Left ventricle myocardium inferior (tissue), 1 donor: ENCODE data around the gene TGFBR3. TPM values are rescaled to one million over a fixed set of nuclear protein-coding genes. Genes with fewer than 3 reads are reported as not detected.

ENCODE experiments used
- DNase-seq: peaks from one replicate; pipeline ENCODE4 v3.0.0-alpha.2; 2020
- H3K27ac ChIP-seq: fragments of 200-600 bp; replicated peaks from 2 replicates; pipeline ENCODE4 v1.8.0; 2021
- H3K27me3 ChIP-seq: fragments of 200-600 bp; 2 replicates; pipeline ENCODE4 v1.8.0; 2021; ENCODE audit warnings: low read depth
- H3K36me3 ChIP-seq: fragments of 200-600 bp; 2 replicates; pipeline ENCODE4 v1.8.0; 2021
- H3K4me1 ChIP-seq: fragments of 200-600 bp; 2 replicates; pipeline ENCODE4 v1.8.0; 2021
- H3K4me3 ChIP-seq: fragments of 200-600 bp; 2 replicates; pipeline ENCODE4 v1.8.0; 2021; ENCODE audit warnings: mild to moderate bottlenecking, moderate library complexity
- H3K9me3 ChIP-seq: fragments of 200-600 bp; replicated peaks from 2 replicates; pipeline ENCODE4 v1.8.0; 2021
- intact Hi-C: fragments of 100-400 bp; cut with micrococcal nuclease; formaldehyde crosslinking; loops from one replicate; pipeline ENCODE4 v1.11.0; 2022
- total RNA-seq: library from RNA; stranded (reverse); fragmentation: NEBNext Ultra II Directional; extraction: Animal tissue kit (Norgen Biotek cat#: 25700); gene quantifications from one replicate; pipeline ENCODE4 v1.2.1, GENCODE V29; 2021
- TF ChIP-seq, protein P1 (sequence below): fragments of 200-600 bp; IDR thresholded peaks from 2 replicates; pipeline ENCODE4 v1.8.0; 2021; ENCODE audit warnings: antibody characterized with exemption, mild to moderate bottlenecking, borderline replicate concordance
- donor health status: DM: no; HTN: yes; CAD: no; lungs with severe emphysema.

The TGFBR3 gene
- total RNA-seq, 1 donor from 2014 or later, result 24.6 TPM

DNA sequence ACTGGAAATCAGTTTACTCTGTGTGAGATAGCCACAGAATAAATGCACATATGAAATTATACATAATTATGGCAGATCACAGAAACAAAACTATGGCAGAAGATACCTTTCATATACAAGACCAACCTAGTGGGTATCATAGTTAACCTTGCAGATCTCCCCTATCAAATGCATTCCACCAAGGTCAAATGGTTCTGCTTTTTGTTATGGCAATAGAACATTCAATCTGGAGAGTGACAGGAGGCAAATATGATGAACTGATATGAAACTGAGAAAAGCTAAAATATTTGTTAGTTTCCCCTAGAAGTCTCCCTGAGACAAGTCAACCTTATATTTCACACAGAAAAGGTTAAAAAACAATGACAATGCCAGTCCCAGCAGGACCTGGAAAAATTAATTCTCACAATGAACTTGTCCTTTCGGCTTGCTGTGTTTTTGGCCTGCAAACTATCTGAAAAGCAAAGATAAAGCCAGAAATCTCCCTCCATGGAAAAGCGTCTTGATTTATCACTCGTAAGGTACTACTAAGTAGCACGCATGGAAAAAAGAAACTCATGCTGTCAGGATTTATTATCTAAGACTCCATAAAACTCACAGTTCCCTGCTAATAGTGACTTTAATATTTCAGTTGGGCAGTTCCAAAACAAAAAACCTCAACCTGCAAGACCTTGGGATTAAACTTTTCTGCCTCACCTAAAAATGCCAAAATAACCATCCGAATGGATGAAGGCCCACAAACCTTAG is 174.3 kb downstream of the TGFBR3 start:
- Histone ChIP-seq H3K4me3 (no peak overlapping the region), H3K9me3 (no peaks in the 10 kb centered on the region), H3K27ac (peak overlapping the region; percentile 83), H3K4me1 (peaks cover 65% of the 10 kb centered on the region), H3K36me3 (peaks cover 65% of the 10 kb centered on the region), H3K27me3 (no peaks in the 10 kb centered on the region)
- TF ChIP-seq, protein P1, sequence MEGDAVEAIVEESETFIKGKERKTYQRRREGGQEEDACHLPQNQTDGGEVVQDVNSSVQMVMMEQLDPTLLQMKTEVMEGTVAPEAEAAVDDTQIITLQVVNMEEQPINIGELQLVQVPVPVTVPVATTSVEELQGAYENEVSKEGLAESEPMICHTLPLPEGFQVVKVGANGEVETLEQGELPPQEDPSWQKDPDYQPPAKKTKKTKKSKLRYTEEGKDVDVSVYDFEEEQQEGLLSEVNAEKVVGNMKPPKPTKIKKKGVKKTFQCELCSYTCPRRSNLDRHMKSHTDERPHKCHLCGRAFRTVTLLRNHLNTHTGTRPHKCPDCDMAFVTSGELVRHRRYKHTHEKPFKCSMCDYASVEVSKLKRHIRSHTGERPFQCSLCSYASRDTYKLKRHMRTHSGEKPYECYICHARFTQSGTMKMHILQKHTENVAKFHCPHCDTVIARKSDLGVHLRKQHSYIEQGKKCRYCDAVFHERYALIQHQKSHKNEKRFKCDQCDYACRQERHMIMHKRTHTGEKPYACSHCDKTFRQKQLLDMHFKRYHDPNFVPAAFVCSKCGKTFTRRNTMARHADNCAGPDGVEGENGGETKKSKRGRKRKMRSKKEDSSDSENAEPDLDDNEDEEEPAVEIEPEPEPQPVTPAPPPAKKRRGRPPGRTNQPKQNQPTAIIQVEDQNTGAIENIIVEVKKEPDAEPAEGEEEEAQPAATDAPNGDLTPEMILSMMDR, result no peak
- no peak for DNase-seq
- intact Hi-C loops, result no loop called here

DNA sequence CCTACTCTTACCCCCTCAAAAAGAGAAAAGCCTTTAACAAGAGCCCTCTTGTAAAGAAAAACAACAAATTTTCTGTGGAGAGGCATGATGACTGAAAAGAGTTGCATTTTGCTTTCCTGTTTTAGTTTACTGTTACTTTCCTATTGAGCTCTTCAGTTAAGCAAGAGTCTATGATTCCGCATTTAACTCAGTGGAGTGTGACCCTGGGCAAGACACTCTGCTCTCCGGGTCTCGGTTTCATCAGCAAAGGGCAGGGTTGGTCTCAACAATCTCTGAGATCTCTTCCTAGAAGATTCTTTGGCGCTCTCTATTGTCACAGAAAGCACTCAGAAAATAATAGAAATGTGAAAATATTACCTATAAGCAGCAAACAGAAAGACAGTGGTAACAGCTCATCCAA is 175.7 kb downstream of the TGFBR3 start:
- TF ChIP-seq, protein P1, result no peak
- H3K4me3 ChIP-seq, result no peak overlapping the region
- intact Hi-C loops, result no loop called here

DNA sequence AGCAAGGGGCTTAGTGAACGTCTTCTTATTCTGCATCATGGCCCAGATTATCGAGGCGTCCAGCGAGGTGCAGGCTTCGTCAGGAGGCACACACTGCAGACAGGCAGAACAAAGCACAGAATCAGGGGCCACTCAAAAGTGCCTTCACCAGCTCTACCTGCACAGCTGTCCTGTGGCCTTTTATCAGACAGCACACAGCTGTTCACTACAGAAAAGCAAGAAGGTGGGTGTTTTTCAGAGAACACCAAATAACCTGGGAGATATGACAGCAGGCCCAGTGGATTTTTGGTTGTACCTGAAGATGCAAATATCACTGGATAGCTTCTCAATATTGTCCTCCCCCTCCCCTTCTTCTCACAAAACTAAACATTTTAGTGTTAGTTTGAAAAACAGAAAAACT is 177.3 kb downstream of the TGFBR3 start:
- Histone ChIP-seq H3K36me3 (peaks cover 46% of the 10 kb centered on the region), H3K9me3 (no peaks in the 10 kb centered on the region), H3K27ac (peak overlapping the region; percentile 83), H3K4me3 (no peak overlapping the region), H3K4me1 (peaks cover 85% of the 10 kb centered on the region), H3K27me3 (no peaks in the 10 kb centered on the region)
- TF ChIP-seq, protein P1, result no peak
- intact Hi-C loops, result no loop called here
- DNase-seq, result no peak

More for the DNA sequence above, 175.7 kb downstream of the TGFBR3 start:
- Histone ChIP-seq H3K27me3 (no peaks in the 10 kb centered on the region), H3K36me3 (peaks cover 55% of the 10 kb centered on the region), H3K4me1 (peaks cover 78% of the 10 kb centered on the region), H3K9me3 (no peaks in the 10 kb centered on the region), H3K27ac (peak overlapping the region; percentile 83)
- DNase-seq, result no peak

DNA sequence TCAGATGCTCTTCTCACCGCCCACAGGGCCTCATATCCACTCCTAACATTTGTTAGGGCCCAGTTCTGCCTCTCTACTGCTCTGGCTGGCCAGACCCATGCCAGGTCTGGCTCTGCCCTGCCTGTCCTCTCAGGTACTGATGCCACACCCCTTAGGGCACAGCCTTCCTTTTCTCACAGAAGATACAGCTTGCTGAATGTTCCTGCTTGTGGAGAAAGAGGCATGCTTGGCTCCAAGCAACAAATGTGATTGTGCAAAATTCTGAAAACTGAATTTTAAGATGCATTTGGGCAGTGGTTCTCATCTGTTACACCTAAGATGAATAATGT is 178.1 kb downstream of the TGFBR3 start:
- Histone ChIP-seq H3K9me3 (no peaks in the 10 kb centered on the region), H3K27ac (peak overlapping the region; percentile 83), H3K4me1 (peaks cover 77% of the 10 kb centered on the region), H3K4me3 (no peak overlapping the region), H3K36me3 (peaks cover 46% of the 10 kb centered on the region), H3K27me3 (no peaks in the 10 kb centered on the region)
- TF ChIP-seq, protein P1, result peak; percentile 16
- intact Hi-C loops, result no loop called here
- DNase-seq, result peak; percentile 39

DNA sequence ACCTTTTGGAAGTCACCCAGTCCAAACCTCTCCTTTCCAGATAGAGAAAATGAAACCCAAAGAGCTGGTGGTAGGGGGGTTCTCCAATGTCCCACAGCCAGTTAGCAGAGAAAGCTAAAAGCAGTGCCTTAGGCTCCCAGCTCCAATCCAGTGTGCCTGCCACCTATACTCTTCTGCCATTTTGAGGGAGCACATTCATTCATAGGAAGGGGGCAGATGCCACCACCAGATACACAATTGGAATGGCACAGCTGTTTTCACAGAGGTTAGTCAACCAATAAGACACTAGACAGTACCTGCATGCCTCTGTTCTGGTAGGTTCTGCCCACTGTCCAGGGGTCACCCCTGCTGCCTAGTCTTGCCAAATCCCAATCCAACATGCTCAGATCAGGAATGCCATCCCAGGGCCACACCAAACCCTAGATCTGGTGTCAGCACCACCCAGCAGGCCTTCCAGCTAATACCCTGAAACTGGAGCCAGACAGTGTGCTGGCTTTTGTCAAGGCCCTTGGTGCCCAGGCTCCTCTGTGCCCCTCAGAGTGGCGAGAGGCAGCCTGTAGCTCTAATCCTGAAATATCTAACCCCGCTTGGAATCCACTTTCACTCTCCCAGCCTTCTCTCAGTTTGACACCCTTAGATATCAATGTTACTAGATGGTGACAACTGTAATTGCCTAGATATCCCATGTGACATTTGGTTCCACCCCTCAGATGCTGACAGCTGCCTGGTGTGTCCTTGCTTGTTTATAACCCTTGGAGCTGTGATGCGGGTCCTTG is 178.6 kb downstream of the TGFBR3 start:
- Histone ChIP-seq H3K4me3 (no peak overlapping the region), H3K27me3 (no peaks in the 10 kb centered on the region), H3K9me3 (no peaks in the 10 kb centered on the region), H3K4me1 (peaks cover 71% of the 10 kb centered on the region), H3K36me3 (peaks cover 46% of the 10 kb centered on the region), H3K27ac (peak overlapping the region; percentile 83)
- TF ChIP-seq, protein P1, result no peak
- peak; percentile 53 for DNase-seq
- intact Hi-C loops, result no loop called here
